Medulla oblongata (tissue), 1 donor: ENCODE data around the gene KCTD16.

Experiments
- DNase-seq: peaks from one replicate; pipeline ENCODE4 v3.0.0-alpha.2; 2015; ENCODE audit errors: extremely low spot score

KCTD16 gene

DNA sequence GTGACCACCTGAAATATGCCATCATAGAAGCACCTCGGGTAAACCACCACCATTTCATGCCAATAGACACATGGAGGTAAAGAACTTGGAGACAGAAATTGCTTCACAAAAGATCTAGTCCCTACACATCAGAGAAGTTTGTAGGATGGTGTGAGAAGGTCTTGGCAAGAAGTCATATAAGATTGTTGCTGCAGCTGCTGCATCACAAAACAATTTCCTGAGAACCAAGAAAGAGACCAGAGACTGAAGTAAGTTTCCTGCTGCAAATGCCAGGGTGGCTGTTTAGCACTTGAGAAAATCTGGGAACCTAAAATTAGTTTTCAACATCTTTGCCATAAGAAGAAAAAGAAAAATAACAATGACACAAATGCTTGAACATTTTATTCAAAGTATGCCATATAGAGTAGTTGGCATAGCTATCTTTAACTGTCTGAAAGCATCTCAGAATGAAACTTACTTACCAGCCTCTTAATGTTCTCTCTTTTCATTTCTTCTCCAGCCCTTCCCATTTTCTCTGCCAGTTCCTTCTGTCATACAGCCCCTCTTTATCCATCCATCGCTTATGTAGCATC, 114.3 kb downstream of the KCTD16 start:
- no peak for DNase-seq

- no peak for DNase-seq
Measured at GRCh38 chr5:144289277-144289676, 118.6 kb downstream of the KCTD16 start.

DNA sequence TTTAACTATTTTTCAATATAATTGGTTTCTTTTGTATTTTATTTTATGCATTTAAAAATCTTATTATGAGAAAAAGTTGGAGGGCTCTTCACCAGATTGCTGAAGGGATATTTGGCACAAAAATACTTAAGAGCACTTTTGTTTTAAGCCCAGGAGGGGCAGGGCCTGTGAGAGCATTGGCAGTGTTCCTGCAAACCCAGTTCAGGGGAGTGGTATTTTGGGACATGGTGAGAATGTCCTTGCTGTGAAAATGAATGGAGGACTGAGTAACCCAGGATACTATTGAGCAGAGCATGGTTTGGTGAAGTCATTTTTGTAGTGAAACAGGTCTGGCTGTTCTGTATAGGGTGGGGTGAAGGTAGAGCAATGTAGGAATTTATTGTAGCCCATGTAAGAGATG, 121.4 kb downstream of the KCTD16 start:
- peak; percentile 25 for DNase-seq

- DNase-seq = no peak
Measured at GRCh38 chr5:144295284-144295683, 124.6 kb downstream of the KCTD16 start.

- DNase-seq = no peak
Measured at GRCh38 chr5:144297081-144297480, 126.4 kb downstream of the KCTD16 start.

DNA sequence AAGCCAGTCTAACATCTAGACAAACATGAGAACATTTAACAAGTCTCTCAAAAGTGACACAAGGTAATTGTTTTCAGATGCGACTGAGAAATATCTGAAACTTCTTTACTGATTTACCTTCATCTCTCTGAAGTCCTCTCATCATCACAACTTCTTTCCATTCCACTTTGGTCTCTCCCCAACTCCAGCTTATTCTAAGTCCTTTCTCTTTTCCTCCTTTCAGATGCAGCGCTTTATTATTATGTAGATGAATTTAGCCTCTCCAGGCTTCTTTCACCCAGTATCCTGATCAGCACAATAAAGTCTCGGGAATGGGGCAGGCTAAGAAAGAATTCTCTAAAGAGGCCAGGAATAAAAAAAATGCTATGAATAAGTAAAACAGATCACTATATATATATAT, 128.0 kb downstream of the KCTD16 start:
- no peak for DNase-seq

DNA sequence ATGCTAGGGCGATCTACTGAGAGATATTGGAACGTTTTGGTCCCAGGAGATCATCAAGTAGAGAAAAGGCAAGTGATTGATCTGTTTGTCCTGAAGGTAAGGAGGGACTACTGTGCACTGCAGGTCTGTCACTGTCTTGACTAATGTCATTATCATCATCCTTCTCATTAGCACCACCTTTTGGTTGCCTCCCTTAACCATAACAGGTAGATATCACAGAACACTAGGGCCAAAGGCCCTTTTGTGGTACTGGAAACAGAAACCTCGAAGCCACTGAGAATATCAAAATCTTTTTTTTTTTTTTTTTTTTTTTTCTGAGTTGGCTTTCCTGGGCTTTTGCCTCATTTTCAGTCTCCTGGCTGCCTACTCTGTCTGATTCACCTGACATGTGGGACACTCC, 134.0 kb downstream of the KCTD16 start:
- no peak for DNase-seq

- no peak for DNase-seq
Measured at GRCh38 chr5:144307736-144308135, 137.1 kb downstream of the KCTD16 start.

DNA sequence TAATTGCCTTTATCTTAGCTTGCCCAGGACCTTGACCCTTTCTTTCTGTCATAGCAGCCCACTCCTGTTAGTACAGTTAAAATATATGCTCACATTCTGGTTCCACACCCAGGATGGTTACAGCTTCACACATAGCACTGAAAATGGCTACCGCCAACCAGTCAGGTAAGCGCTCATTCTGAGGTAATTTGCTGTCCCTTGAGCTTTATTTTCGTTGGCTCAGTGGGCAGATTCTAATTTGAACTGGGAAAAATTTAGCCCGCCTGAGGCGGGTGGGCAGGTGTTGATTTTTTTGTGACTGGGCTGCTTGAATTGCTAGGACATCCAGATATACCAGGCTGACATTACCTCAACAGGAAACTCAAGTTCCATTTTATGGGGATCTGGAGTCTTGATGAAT, 137.5 kb downstream of the KCTD16 start:
- DNase-seq = no peak

DNA sequence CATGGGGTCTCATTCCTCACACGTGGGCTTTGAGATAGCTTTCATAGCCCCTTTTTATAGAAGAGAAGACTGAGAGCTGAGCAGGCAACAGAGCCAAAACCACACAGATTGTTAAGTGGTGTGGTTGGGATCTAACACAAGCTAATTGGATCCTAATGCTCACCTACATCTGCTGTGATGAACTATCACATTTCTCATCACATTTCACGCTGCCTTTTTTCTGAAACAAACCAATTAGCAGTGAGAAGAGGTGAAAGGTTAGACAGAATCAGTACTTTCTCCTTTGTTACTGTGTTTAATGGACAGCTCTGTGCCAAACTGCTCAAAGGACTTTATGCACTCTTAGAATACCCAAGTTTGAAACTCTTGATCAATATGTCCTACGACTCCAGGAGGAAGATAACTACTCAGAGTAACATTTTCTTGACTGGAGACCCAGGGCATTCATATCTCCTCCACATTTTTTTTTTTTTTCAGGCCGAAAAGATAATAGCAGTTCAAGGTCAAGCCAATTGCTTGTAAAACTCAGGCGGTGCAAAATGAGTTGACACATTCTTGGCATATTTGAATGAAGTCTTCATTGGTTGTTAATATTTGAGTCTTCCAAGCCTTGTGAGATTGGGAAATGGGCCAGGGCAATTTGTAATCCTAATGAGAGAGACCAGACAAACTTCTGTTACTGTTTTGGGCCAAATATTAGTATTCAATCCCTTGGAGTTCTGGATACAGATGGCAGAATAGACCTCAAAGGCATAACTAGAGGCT, 138.4 kb downstream of the KCTD16 start:
- no peak for DNase-seq

- no peak for DNase-seq
Measured at GRCh38 chr5:144310621-144311020, 139.9 kb downstream of the KCTD16 start.

DNA sequence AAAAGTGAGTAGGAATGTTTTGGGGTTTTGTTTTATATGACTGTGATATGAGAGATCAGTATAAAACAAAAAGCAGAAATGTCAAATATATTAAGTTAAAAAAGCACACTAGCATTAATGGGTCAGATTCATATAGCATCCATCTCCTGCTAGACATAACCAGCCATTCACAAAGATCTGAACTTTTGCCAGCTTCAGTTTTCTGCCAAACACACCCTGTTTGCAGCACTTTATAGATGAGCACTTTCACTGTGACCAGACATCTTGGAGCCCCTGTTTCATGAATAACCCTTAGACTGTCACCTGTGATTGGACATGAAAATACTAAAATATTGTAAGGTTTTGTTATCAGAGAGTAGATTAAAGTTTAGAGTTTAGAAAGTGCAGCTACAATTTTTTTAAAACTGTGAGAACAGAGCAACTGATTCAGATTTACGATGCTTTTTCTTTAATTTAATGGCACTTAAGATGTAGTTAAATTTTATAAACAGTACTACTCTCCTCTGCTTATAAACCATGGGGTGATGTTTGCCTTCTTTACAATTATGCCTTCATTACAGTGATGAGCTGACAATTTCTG, 142.6 kb downstream of the KCTD16 start:
- DNase-seq = no peak

DNA sequence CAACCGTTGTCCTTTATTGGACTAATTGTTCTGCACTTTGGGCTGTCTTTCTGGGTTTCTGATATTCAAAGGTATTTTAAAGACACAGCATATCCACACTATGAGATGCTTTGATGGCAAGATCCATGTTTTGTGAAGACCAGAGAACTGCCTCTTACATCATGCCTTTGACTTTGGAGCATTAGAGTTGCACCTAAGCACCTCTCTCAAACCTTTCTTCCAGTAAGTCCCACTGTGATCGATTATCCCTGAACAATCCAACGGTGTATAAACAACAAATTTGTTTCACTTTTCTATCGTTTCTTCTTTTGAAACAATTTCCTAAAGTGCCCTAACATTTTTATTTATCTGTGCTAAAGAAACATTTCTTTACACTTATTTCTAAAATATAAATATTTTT, 144.4 kb downstream of the KCTD16 start:
- no peak for DNase-seq

- DNase-seq = no peak
Measured at GRCh38 chr5:144315994-144316634, 145.4 kb downstream of the KCTD16 start.

DNA sequence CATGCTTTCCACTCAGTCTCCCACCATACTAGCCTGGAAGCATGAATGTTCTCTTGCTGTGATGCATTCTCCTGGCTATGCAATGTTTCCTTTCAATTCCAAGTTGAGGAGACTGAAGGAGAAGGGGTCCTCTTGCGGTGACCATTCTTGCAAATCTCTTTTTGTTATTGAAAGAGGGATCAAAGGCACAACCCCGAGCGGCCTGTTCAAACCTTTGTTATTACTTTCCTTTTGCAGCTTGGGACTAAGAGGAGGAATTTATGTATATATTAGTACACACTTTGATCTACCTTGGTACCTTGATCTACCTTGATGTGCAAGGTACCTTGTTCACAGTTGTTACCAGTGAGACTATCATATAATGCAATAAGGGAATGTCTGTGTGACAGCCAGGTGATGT, 147.3 kb downstream of the KCTD16 start:
- DNase-seq = no peak

- no peak for DNase-seq
Measured at GRCh38 chr5:144318460-144318859, 147.8 kb downstream of the KCTD16 start.

GRCh38 chr5:144323181-144323580, 152.5 kb downstream of the KCTD16 start:
- DNase-seq = no peak

GRCh38 chr5:144325532-144325931, 154.9 kb downstream of the KCTD16 start:
- DNase-seq = peak; percentile 13

DNA sequence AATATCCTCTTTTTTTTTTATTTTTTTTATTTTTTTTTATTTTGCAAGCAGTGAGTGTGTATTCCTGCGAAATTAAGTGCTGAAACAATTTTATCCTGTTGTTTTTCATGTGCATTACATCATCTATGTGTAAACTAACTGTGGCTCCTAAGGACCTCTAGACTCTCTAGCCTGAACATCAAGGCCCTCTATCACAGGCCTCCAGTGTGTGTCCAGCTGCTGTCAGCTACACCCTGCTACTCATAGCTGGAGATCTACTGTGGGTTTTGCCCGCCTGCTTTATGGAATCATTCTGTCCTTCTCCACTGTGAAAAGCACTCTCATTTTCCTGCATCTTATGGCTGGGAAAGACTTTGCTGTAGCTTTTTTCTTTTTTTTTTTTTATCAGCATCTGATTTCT, 157.8 kb downstream of the KCTD16 start:
- no peak for DNase-seq

DNA sequence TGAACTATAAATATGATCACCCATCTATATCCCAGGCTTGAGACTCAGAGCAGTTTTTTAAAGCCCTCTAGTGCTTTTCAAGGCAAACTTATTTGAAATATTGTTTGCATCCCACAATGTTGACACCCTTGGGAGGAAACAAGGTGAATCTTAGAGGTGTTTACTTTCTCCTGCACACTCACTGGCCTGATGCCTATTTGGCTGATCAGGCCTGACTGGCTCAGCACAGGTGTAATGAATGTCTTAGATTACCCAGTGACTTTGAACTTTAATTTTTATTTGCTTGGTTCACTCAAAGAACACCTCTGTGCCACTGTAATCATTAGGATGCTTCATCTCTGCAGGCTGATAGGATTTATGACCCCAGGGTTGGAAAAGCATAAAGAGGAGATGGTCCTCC, 158.3 kb downstream of the KCTD16 start:
- DNase-seq = no peak

- DNase-seq = no peak
Measured at GRCh38 chr5:144329681-144330080, 159.0 kb downstream of the KCTD16 start.

DNA sequence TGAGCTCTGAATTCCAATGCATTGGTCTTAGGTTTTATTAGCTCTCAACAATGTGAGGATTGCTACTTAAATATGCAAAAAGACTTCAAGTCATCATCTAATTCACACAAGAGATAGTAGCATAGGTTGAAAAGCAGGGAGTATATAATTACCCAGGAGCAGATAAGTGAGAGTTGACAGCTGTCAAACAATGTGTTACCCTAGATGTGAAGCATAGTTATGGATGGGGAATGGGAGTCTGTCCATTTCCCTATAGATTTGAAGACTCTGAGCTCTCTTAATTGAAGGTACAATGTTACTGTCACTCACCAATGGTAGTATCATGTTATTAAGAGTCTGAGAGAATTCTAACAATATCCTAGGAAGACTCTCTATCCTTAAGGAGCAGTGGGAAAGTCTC, 160.7 kb downstream of the KCTD16 start:
- no peak for DNase-seq

- no peak for DNase-seq
Measured at GRCh38 chr5:144332265-144332664, 161.6 kb downstream of the KCTD16 start.
